Breast epithelium (tissue), 3 donors: Measurements from ENCODE around the gene AAGAB.

Experiments used
- CTCF ChIP-seq, 3 donors: fragments of 450-650 bp; IDR thresholded peaks; one replicate each; pipeline ENCODE4 v1.5.1; 2016 to 2017; ENCODE audit warnings: antibody characterized with exemption in 3 of 3, mild to moderate bottlenecking in 3 of 3, moderate library complexity in 3 of 3
- POLR2A ChIP-seq: fragments of 450-650 bp; IDR thresholded peaks from one replicate; pipeline ENCODE4 v1.6.1; 2016; ENCODE audit warnings: antibody characterized with exemption, mild to moderate bottlenecking, moderate library complexity
- POLR2AphosphoS5 ChIP-seq, 3 donors: sonication (generic); formaldehyde crosslinking; IDR thresholded peaks; one replicate each; pipeline ENCODE4 v1.6.1; 2017; ENCODE audit warnings: antibody characterized with exemption in 3 of 3

GRCh38 chr15:67189326-67190051 lies 65.0 kb downstream of the AAGAB start:
- TF ChIP-seq CTCF (IDR thresholded peaks at IDR 0.05): no peak
- no peak for TF ChIP-seq POLR2A
- TF ChIP-seq POLR2AphosphoS5 (IDR thresholded peaks at IDR 0.05): peak in 1 of 3 donors; percentile 47
